Loucy (cell line): Measurements from ENCODE around the gene ETNK2.

Experiments
- H2AFZ ChIP-seq: fragments of 200-600 bp; sonication (generic); 2 replicates; pipeline ENCODE4 v1.6.0; 2016; ENCODE audit warnings: antibody characterized with exemption, mild to moderate bottlenecking, low read length, moderate library complexity
- H3F3A ChIP-seq: fragments of 200-600 bp; 2 replicates; pipeline ENCODE4 v1.6.0; 2016; ENCODE audit warnings: antibody characterized with exemption, low read depth, mild to moderate bottlenecking
- H3K27me3 ChIP-seq: fragments of 200-600 bp; sonication (generic); 2 replicates; pipeline ENCODE4 v1.6.1; 2014; ENCODE audit warnings: low read length, mild to moderate bottlenecking; ENCODE audit not compliant: insufficient read depth, poor library complexity, severe bottlenecking
- H3K36me3 ChIP-seq: fragments of 200-600 bp; sonication (generic); 2 replicates; pipeline ENCODE4 v1.6.1; 2016; ENCODE audit warnings: low read length; ENCODE audit not compliant: insufficient read depth
- H3K4me1 ChIP-seq: fragments of 200-600 bp; sonication (generic); 2 replicates; pipeline ENCODE4 v1.5.1; 2014; ENCODE audit warnings: low read length, mild to moderate bottlenecking; ENCODE audit not compliant: insufficient read depth, poor library complexity, severe bottlenecking
- H3K4me2 ChIP-seq: fragments of 200-600 bp; sonication (generic); 2 replicates; pipeline ENCODE4 v1.6.0; 2014; ENCODE audit warnings: antibody characterized with exemption, low read length, low read depth, mild to moderate bottlenecking; ENCODE audit not compliant: poor library complexity, severe bottlenecking
- H3K4me3 ChIP-seq: fragments of 200-600 bp; sonication (generic); 2 replicates; pipeline ENCODE4 v1.5.1; 2014; ENCODE audit warnings: low read length, mild to moderate bottlenecking, mixed read lengths; ENCODE audit not compliant: poor library complexity, severe bottlenecking
- H3K79me2 ChIP-seq: fragments of 200-600 bp; sonication (generic); 2 replicates; pipeline ENCODE4 v1.6.1; 2014; ENCODE audit warnings: low read length; ENCODE audit not compliant: insufficient read depth
- H3K9ac ChIP-seq: fragments of 200-600 bp; sonication (generic); 2 replicates; pipeline ENCODE4 v1.6.0; 2014; ENCODE audit warnings: mild to moderate bottlenecking, low read depth, low read length, moderate library complexity; ENCODE audit not compliant: poor library complexity, severe bottlenecking
- H3K9me2 ChIP-seq: fragments of 200-600 bp; sonication (generic); replicated peaks from 2 replicates; pipeline ENCODE4 v1.6.1; 2016; ENCODE audit warnings: low read depth, low read length, mixed read lengths
- H3K9me3 ChIP-seq: fragments of 200-600 bp; sonication (generic); 2 replicates; pipeline ENCODE4 v1.6.1; 2014; ENCODE audit warnings: mild to moderate bottlenecking, antibody characterized with exemption, low read length, low read depth; ENCODE audit not compliant: insufficient read depth
- H4K20me1 ChIP-seq: fragments of 200-600 bp; sonication (generic); 2 replicates; pipeline ENCODE4 v1.6.0; 2014; ENCODE audit warnings: antibody characterized with exemption, low read length, mild to moderate bottlenecking; ENCODE audit not compliant: insufficient read depth, poor library complexity, severe bottlenecking
- CTCF ChIP-seq: fragments of 200-600 bp; sonication (generic); conservative IDR thresholded peaks from 2 replicates; pipeline ENCODE4 v1.5.1; 2014; ENCODE audit warnings: mild to moderate bottlenecking, antibody characterized with exemption, low read length
- EZH2phosphoT487 ChIP-seq: fragments of 200-600 bp; IDR thresholded peaks from 2 replicates; pipeline ENCODE4 v1.6.1; 2018; ENCODE audit warnings: antibody characterized with exemption, mild to moderate bottlenecking, moderate library complexity, borderline replicate concordance

The ETNK2 gene

GRCh38 chr1:204087893-204088528, 63.8 kb downstream of the ETNK2 start:
- peak overlapping the region; percentile 59 for H3K9ac ChIP-seq
- no peaks in the 10 kb centered on the region for H4K20me1 ChIP-seq
- 0 out of 2 replicates have a peak, but pooled peaks cover 3% of the 10 kb centered on the region for H3F3A ChIP-seq
- peak overlapping the region; percentile 0 for H3K4me3 ChIP-seq
- no peaks in the 10 kb centered on the region for H3K36me3 ChIP-seq
- no peaks in the 10 kb centered on the region for H3K9me3 ChIP-seq
- no peak for TF ChIP-seq CTCF
- TF ChIP-seq EZH2phosphoT487 = no peak
- no peak overlapping the region for H2AFZ ChIP-seq
- peak overlapping the region; percentile 48 for H3K4me2 ChIP-seq
- no peaks in the 10 kb centered on the region for H3K79me2 ChIP-seq
- H3K27me3 ChIP-seq = no peaks in the 10 kb centered on the region
- H3K4me1 ChIP-seq = peaks cover 56% of the 10 kb centered on the region
- no peaks in the 10 kb centered on the region for H3K9me2 ChIP-seq

- peaks cover 56% of the 10 kb centered on the region for H3K4me1 ChIP-seq
- H3K27me3 ChIP-seq = no peaks in the 10 kb centered on the region
- no peaks in the 10 kb centered on the region for H3K9me2 ChIP-seq
- peak overlapping the region; percentile 48 for H3K4me2 ChIP-seq
- TF ChIP-seq EZH2phosphoT487 = no peak
- TF ChIP-seq CTCF = no peak
- peak overlapping the region; percentile 59 for H3K9ac ChIP-seq
- no peak overlapping the region for H2AFZ ChIP-seq
- H3K36me3 ChIP-seq = no peaks in the 10 kb centered on the region
- H3K9me3 ChIP-seq = no peaks in the 10 kb centered on the region
- H3F3A ChIP-seq = 0 out of 2 replicates have a peak, but pooled peaks cover 3% of the 10 kb centered on the region
- peak overlapping the region; percentile 0 for H3K4me3 ChIP-seq
- no peaks in the 10 kb centered on the region for H3K79me2 ChIP-seq
- H4K20me1 ChIP-seq = no peaks in the 10 kb centered on the region
Measured at GRCh38 chr1:204087181-204087892, 64.5 kb downstream of the ETNK2 start.

DNA sequence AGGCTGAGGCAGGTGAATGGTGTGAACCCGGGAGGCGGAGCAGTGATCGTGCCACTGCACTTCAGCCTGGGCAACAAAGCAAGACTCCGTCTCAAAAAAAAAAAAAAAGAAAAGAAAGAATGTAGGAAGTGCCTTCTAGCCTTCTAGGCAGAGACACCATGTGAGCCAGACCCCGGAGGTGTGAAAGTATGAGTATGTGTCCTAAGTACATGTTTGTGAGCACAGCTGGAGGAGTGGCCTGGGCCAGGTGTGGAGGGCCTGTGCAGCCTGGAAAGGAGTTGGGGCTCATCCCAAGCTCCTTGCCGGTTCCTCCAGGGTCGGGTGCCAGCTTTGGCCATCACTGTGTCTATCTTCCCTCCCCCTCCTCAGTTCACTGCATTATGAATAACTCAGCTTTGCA, 66.0 kb downstream of the ETNK2 start:
- no peak for TF ChIP-seq EZH2phosphoT487
- no peak for TF ChIP-seq CTCF
- Histone ChIP-seq H3K4me3 (no peak overlapping the region), H4K20me1 (no peaks in the 10 kb centered on the region), H2AFZ (no peak overlapping the region), H3K79me2 (no peaks in the 10 kb centered on the region), H3K9me3 (no peaks in the 10 kb centered on the region), H3K27me3 (no peaks in the 10 kb centered on the region), H3K4me2 (no peak overlapping the region), H3K9ac (no peak overlapping the region), H3F3A (0 out of 2 replicates have a peak, but pooled peaks cover 3% of the 10 kb centered on the region), H3K9me2 (no peaks in the 10 kb centered on the region), H3K36me3 (no peaks in the 10 kb centered on the region), H3K4me1 (peaks cover 64% of the 10 kb centered on the region)
